Panc1 (cell line): ENCODE results near the gene NR2C1.

ENCODE experiments used
- POLR2AphosphoS5 ChIP-seq: IDR thresholded peaks from 2 replicates; pipeline ENCODE4 v1.6.1; 2012; ENCODE audit warnings: mild to moderate bottlenecking, low read depth, low read length, moderate library complexity
- TF ChIP-seq, protein P1 (sequence below): fragments of 450-650 bp; IDR thresholded peaks from 2 replicates; pipeline ENCODE4 v1.5.1; 2017; ENCODE audit warnings: mild to moderate bottlenecking

- TF ChIP-seq, protein P1, sequence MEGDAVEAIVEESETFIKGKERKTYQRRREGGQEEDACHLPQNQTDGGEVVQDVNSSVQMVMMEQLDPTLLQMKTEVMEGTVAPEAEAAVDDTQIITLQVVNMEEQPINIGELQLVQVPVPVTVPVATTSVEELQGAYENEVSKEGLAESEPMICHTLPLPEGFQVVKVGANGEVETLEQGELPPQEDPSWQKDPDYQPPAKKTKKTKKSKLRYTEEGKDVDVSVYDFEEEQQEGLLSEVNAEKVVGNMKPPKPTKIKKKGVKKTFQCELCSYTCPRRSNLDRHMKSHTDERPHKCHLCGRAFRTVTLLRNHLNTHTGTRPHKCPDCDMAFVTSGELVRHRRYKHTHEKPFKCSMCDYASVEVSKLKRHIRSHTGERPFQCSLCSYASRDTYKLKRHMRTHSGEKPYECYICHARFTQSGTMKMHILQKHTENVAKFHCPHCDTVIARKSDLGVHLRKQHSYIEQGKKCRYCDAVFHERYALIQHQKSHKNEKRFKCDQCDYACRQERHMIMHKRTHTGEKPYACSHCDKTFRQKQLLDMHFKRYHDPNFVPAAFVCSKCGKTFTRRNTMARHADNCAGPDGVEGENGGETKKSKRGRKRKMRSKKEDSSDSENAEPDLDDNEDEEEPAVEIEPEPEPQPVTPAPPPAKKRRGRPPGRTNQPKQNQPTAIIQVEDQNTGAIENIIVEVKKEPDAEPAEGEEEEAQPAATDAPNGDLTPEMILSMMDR, result no peak
- no peak for TF ChIP-seq POLR2AphosphoS5
These were observed 7.1 kb downstream of the NR2C1 start for GRCh38 chr12:95066091-95066855.
